Large intestine (tissue), 3 donors: ENCODE results near the gene OR2T27. TPM values are rescaled to one million over a fixed set of nuclear protein-coding genes. Genes with fewer than 3 reads are reported as not detected.
A peak's percentile ranks its signal among the peaks of the same experiment; 100 is the strongest.

ENCODE experiments used
- DNase-seq, 2 donors: peaks; one replicate each; pipeline versions ENCODE4 v3.0.0 to v3.0.0-alpha.2; 2013
- H3K27ac ChIP-seq: one replicate; pipeline ENCODE4 v1.5.1; 2013; ENCODE audit warnings: low read length
- H3K27me3 ChIP-seq: 2 replicates; pipeline ENCODE4 v1.6.1; 2013; ENCODE audit warnings: low read length; ENCODE audit not compliant: control insufficient read depth, insufficient read depth
- H3K36me3 ChIP-seq: 2 replicates; pipeline ENCODE4 v1.6.1; 2013; ENCODE audit warnings: low read length; ENCODE audit not compliant: control insufficient read depth, insufficient read depth
- H3K4me1 ChIP-seq: one replicate; pipeline ENCODE4 v1.6.1; 2013; ENCODE audit warnings: low read length; ENCODE audit not compliant: control insufficient read depth, insufficient read depth
- H3K4me3 ChIP-seq: one replicate; pipeline ENCODE4 v1.5.1; 2013; ENCODE audit warnings: low read length
- H3K9me3 ChIP-seq: one replicate; pipeline ENCODE4 v1.6.1; 2013; ENCODE audit warnings: mild to moderate bottlenecking, low read depth, low read length, moderate library complexity; ENCODE audit not compliant: control insufficient read depth
- WGBS: methylation state at CpG from one replicate; pipeline ENCODE4 v1.1.5; 2013; ENCODE audit warnings: low lambda C conversion rate; ENCODE audit not compliant: insufficient coverage; 5-methylcytosine and 5-hydroxymethylcytosine counted together
- polyA plus RNA-seq: library from polyadenylated mRNA; unstranded; fragments of 120-200 nt; gene quantifications from one replicate; pipeline ENCODE4 v1.2.1, GENCODE V29; 2013

Gene OR2T27
- polyA plus RNA-seq, 1 donor: not detected

GRCh38 chr1:248621770-248622169 lies 33.6 kb downstream of the OR2T27 start:
- 42% methylated on average over 2 of the region's 7 CpGs for whole genome bisulfite sequencing
- DNase-seq: no peak
- Histone ChIP-seq H3K27ac (no peak overlapping the region), H3K36me3 (no peaks in the 10 kb centered on the region), H3K9me3 (no peaks in the 10 kb centered on the region), H3K4me1 (no peaks in the 10 kb centered on the region), H3K4me3 (no peak overlapping the region), H3K27me3 (no peaks in the 10 kb centered on the region)

GRCh38 chr1:248618878-248619277 lies 36.5 kb downstream of the OR2T27 start:
- Histone ChIP-seq H3K4me3 (no peak overlapping the region), H3K27ac (no peak overlapping the region), H3K36me3 (no peaks in the 10 kb centered on the region), H3K4me1 (no peaks in the 10 kb centered on the region), H3K9me3 (no peaks in the 10 kb centered on the region), H3K27me3 (no peaks in the 10 kb centered on the region)
- peak; percentile 24 to 28 for DNase-seq
- WGBS: 10% methylated on average over 3 of the region's 3 CpGs

GRCh38 chr1:248618119-248618518 lies 37.2 kb downstream of the OR2T27 start:
- DNase-seq: no peak
- WGBS: no CpG with 5 or more reads among the region's 7 CpGs
- Histone ChIP-seq H3K9me3 (no peaks in the 10 kb centered on the region), H3K27ac (no peak overlapping the region), H3K36me3 (no peaks in the 10 kb centered on the region), H3K4me1 (no peaks in the 10 kb centered on the region), H3K4me3 (no peak overlapping the region), H3K27me3 (no peaks in the 10 kb centered on the region)

- H3K27ac ChIP-seq: no peak overlapping the region
- no peaks in the 10 kb centered on the region for H3K4me1 ChIP-seq
- H3K36me3 ChIP-seq: no peaks in the 10 kb centered on the region
- no peak overlapping the region for H3K4me3 ChIP-seq
- H3K27me3 ChIP-seq: no peaks in the 10 kb centered on the region
- WGBS: no CpG with 5 or more reads among the region's 1 CpG
- no peaks in the 10 kb centered on the region for H3K9me3 ChIP-seq
- DNase-seq: no peak
These were observed 41.6 kb downstream of the OR2T27 start for GRCh38 chr1:248613742-248614141.

- Histone ChIP-seq H3K27me3 (no peaks in the 10 kb centered on the region), H3K9me3 (no peaks in the 10 kb centered on the region), H3K27ac (no peak overlapping the region), H3K36me3 (no peaks in the 10 kb centered on the region), H3K4me1 (no peaks in the 10 kb centered on the region), H3K4me3 (no peak overlapping the region)
- WGBS: no CpG with 5 or more reads among the region's 4 CpGs
- no peak for DNase-seq
These were observed 43.4 kb downstream of the OR2T27 start for GRCh38 chr1:248611883-248612414.

GRCh38 chr1:248610301-248610700 lies 45.0 kb downstream of the OR2T27 start:
- no peak overlapping the region for H3K27ac ChIP-seq
- no peaks in the 10 kb centered on the region for H3K36me3 ChIP-seq
- no peak for DNase-seq
- no peak overlapping the region for H3K4me3 ChIP-seq
- no peaks in the 10 kb centered on the region for H3K27me3 ChIP-seq
- no peaks in the 10 kb centered on the region for H3K9me3 ChIP-seq
- WGBS: 83% methylated on average over 1 of the region's 3 CpGs
- H3K4me1 ChIP-seq: no peaks in the 10 kb centered on the region

Other genes with a start within 250 kb of the OR2T27 start
- gene OR2T2, start 209.9 kb downstream of the OR2T27 start, polyA plus RNA-seq: not detected
- gene OR2T3, start 182.2 kb downstream of the OR2T27 start, polyA plus RNA-seq: not detected
- not detected for gene OR2T5, start 166.9 kb downstream of the OR2T27 start, polyA plus RNA-seq
- gene OR2G6, start 147.5 kb downstream of the OR2T27 start, polyA plus RNA-seq: not detected
- gene OR2T29, start 92.8 kb downstream of the OR2T27 start, polyA plus RNA-seq: not detected
- gene OR2T34, start 80.8 kb downstream of the OR2T27 start, polyA plus RNA-seq: not detected
- not detected for gene OR2T10, start 57.8 kb downstream of the OR2T27 start, polyA plus RNA-seq
- not detected for gene OR2T11, start 20.4 kb downstream of the OR2T27 start, polyA plus RNA-seq
- gene OR2T35, start 10.2 kb downstream of the OR2T27 start, polyA plus RNA-seq: not detected
- not detected for gene OR14I1, start 47.2 kb upstream of the OR2T27 start, polyA plus RNA-seq
- 2.1 TPM for gene LYPD8, start 100.2 kb upstream of the OR2T27 start, polyA plus RNA-seq
- 31.1 TPM for gene SH3BP5L, start 170.4 kb upstream of the OR2T27 start, polyA plus RNA-seq
- gene ZNF672, start 182.7 kb upstream of the OR2T27 start, polyA plus RNA-seq: 22.4 TPM
- 58.4 TPM for gene ZNF692, start 203.6 kb upstream of the OR2T27 start, polyA plus RNA-seq